Measurements from ENCODE around the gene AHDC1.

The AHDC1 gene

GRCh38 chr1:27603681-27604578 lies at the start of gene AHDC1:
Gene AHDC1, minus strand, starts transcription at chr1:27604144. Its CDS starts 52,029 bp downstream, at chr1:27552115.
- H3K4me3 ChIP-seq (IDR thresholded peaks at IDR 0.05; ENCODE audit: insufficient read depth, low read depth, low read length), result no peak within 1 kb of the TSS
- peak within 1 kb of the TSS; percentile 45; the same call in 1 of the 2 replicates for H3K4me2 ChIP-seq
- H3K27me3 ChIP-seq (ENCODE audit: insufficient read depth, low read depth), result no peaks in the 10 kb centered on the region
- H3K9ac ChIP-seq, result peak within 1 kb of the TSS; percentile 57
- no peaks in the 10 kb centered on the region for H3K79me2 ChIP-seq (ENCODE audit: insufficient read depth, low read depth)
- TF ChIP-seq CTCF (conservative IDR thresholded peaks at IDR 0.05; ENCODE audit: low read depth, low read length), result no peak
- no peaks in the 10 kb centered on the region for H4K20me1 ChIP-seq (ENCODE audit: insufficient read depth)
- no peak within 1 kb of the TSS for H3K27ac ChIP-seq
- H3K4me1 ChIP-seq (ENCODE audit: low read depth, poor library complexity, severe bottlenecking), result peaks cover 28% of the 10 kb centered on the region
- H3K36me3 ChIP-seq (ENCODE audit: insufficient read depth), result no peaks in the 10 kb centered on the region
- H2AFZ ChIP-seq (ENCODE audit: low read depth), result peak within 1 kb of the TSS; percentile 81

- Histone ChIP-seq H3K4me1 (ENCODE audit: low read depth, poor library complexity, severe bottlenecking) (peaks cover 23% of the 10 kb centered on the region), H3K4me2 (no peak overlapping the region), H3K79me2 (ENCODE audit: insufficient read depth, low read depth) (no peaks in the 10 kb centered on the region), H3K36me3 (ENCODE audit: insufficient read depth) (no peaks in the 10 kb centered on the region), H3K4me3 (IDR thresholded peaks at IDR 0.05; ENCODE audit: insufficient read depth, low read depth, low read length) (no peak overlapping the region), H3K27ac (no peak overlapping the region), H2AFZ (ENCODE audit: low read depth) (no peak overlapping the region), H3K9ac (no peak overlapping the region), H3K27me3 (ENCODE audit: insufficient read depth, low read depth) (no peaks in the 10 kb centered on the region), H4K20me1 (ENCODE audit: insufficient read depth) (no peaks in the 10 kb centered on the region)
- TF ChIP-seq CTCF (conservative IDR thresholded peaks at IDR 0.05; ENCODE audit: low read depth, low read length), result no peak
These were observed 48.3 kb upstream of the AHDC1 start for GRCh38 chr1:27652111-27652864.

GRCh38 chr1:27650539-27651175 lies 46.7 kb upstream of the AHDC1 start:
- H3K4me2 ChIP-seq, result no peak overlapping the region
- peak overlapping the region; percentile 18; the same call in 1 of the 2 replicates for H2AFZ ChIP-seq (ENCODE audit: low read depth)

More at GRCh38 chr1:27650539-27651175, 46.7 kb upstream of the AHDC1 start:
- Histone ChIP-seq H3K4me1 (ENCODE audit: low read depth, poor library complexity, severe bottlenecking) (peaks cover 13% of the 10 kb centered on the region), H3K4me3 (IDR thresholded peaks at IDR 0.05; ENCODE audit: insufficient read depth, low read depth, low read length) (no peak overlapping the region), H4K20me1 (ENCODE audit: insufficient read depth) (no peaks in the 10 kb centered on the region), H3K27ac (no peak overlapping the region), H3K79me2 (ENCODE audit: insufficient read depth, low read depth) (no peaks in the 10 kb centered on the region), H3K9ac (no peak overlapping the region), H3K36me3 (ENCODE audit: insufficient read depth) (no peaks in the 10 kb centered on the region), H3K27me3 (ENCODE audit: insufficient read depth, low read depth) (no peaks in the 10 kb centered on the region)
- no peak for TF ChIP-seq CTCF (conservative IDR thresholded peaks at IDR 0.05; ENCODE audit: low read depth, low read length)

All from KMS-11 (cell line).